NOMO-1 treated with dmso at 0.1 percent for 144 hours (cell line): ENCODE measurements around the gene FSIP1.
A peak's percentile ranks its signal among the peaks of the same experiment; 100 is the strongest.

Experiments
- DNase-seq: peaks from one replicate; lab custom pipeline; 2025; ENCODE audit not compliant: unreplicated experiment; lab: John Stamatoyannopoulos, UW

The FSIP1 gene

DNA sequence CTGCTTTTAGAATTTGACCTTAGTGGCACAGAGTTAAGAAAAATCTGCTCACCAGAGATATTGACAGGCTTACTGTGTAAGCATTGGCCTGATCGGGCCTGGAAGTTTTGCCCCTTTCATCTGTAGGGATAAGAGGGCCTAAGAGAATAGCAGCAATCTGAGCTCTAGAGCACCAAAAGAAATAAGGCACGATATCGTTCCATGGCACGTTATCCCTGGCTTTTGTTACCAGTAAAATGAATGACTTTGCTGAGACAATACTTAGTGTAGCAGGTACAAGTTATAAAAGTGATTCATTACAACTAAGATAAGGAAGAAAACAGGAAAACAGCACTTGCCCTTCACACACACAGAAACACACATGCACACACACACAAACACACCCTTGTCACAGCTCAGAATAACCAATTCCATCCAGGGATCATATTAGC, 196.8 kb downstream of the FSIP1 start:
- no peak for DNase-seq

DNA sequence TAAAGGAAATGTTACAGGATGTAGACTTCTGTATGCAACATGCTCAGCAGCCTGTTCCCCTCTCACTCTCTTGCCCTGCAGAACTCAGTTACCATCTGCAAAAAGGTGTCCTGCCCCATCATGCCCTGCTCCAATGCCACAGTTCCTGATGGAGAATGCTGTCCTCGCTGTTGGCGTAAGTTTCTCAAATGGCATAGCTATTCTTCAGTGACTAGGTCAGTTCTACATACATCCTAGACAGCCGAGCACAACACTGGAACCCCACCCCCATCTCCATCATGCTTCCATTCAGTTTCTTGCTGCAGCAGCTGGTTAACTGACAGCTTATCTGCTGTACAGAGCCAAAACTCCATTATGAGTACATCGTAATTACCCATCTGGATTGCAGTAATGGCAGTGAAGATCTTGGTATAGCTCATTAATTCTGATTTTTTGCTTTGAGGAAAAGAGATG, 197.2 kb downstream of the FSIP1 start:
- no peak for DNase-seq

DNA sequence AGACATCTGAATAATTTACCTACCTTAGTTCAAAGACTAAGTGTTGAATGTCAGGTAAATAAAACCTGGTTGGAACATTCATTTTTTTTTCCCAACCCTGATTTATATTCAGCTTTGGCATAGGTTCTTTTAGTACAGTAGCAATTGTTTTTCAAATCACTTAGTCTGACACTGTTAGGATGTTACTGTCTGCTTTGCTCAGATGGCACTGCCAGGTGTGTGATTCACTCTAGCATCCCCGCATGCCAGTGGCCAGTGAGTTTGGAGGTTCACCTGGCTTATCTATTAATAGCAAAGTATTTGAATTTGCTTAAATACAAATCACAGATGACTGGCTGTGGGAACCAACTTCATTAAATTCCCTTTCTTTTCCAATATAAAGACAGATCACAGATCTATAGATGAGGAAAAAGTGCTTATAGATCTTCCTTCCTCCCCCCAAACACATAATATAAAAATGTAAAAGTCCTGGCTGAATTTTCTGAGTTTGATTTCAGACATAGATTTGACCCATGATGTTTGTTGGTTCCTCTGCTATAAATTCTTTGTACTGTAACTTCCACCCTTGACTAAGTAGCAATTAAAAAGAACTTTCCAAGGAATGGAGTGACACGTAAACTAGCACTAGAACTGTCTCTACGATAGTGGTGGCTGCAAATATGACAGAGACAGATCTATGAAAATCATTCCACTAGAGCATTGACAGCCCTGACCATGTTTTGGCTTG, 197.8 kb downstream of the FSIP1 start:
- DNase-seq, result no peak

DNA sequence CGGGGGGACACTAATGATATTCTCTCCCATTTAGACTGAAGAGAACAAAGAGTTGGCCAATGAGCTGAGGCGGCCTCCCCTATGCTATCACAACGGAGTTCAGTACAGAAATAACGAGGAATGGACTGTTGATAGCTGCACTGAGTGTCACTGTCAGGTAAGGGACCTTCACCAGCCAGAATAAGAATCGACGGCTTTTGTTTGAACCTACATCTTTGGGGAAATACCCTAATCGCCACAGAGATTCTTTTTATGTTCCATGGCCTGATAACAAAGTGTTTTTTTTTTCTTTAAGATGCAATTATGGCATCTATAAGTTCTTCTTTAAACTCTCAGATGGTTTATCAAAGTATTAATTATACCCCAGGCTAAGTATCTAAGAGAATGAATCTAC, 198.4 kb downstream of the FSIP1 start:
- DNase-seq, result no peak

DNA sequence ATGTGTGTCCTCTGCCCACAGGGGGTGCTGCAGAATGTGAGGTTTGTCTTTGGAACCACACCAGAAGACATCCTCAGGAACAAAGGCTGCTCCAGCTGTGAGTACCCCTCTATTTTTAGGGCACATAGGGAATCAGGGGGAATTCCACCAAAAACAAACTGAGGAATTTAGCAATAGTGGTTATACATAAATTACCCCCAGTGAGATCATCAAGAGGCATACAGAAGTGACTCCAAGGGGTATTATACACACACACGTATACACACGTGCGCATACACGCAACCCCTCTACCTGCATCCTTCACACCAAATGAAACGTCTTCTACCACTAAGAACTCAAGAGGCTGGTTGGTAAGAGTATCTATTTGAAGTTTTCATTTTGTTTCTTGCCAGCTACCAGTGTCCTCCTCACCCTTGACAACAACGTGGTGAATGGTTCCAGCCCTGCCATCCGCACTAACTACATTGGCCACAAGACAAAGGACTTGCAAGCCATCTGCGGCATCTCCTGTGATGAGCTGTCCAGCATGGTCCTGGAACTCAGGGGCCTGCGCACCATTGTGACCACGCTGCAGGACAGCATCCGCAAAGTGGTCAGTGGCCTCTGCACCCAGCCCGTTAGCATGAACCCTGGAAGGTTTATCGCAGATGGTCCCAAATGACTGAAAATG, 198.9 kb downstream of the FSIP1 start:
- no peak for DNase-seq

DNA sequence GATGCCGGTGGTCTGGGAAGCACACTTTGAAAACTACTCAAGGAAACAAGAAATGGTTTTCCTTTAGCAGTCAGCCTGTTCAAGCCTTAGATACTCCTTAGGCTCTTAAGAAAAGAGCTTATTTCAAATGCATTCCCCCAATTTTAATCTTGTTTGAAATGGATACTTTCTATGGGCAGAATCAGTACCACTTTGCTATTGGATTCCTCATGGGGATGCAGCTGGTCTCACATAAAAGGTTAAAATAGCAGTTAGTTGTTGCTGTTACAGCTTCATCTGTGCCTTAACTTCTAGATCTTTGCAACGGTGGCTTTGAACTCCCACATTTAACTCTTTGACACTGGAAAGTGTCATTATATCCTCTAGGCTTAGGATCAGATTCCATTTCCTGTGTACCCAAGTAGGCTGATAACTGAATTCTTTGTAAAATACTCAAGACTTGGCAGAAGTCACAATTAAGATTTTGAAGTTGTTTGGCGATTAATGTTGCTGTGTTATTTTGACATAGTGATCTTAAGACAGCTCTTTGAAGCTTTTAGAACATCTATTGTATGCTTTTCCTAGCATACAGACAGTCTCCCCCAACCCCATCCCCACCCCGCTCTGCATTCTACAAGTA, 199.6 kb downstream of the FSIP1 start:
- DNase-seq, result no peak

DNA sequence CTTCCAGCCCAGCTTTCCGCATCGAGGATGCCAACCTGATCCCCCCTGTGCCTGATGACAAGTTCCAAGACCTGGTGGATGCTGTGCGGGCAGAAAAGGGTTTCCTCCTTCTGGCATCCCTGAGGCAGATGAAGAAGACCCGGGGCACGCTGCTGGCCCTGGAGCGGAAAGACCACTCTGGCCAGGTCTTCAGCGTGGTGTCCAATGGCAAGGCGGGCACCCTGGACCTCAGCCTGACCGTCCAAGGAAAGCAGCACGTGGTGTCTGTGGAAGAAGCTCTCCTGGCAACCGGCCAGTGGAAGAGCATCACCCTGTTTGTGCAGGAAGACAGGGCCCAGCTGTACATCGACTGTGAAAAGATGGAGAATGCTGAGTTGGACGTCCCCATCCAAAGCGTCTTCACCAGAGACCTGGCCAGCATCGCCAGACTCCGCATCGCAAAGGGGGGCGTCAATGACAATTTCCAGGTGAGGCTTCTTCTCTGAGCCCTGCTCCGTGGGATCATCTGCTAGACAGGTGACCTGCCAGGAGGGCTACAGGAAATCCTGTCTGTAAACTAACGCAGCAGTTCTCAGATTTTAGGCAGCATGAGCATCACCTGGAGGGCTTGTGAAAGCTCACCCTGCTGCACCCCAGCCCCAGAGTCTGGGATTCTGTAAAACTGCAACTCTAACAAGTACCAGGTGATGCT, 200.2 kb downstream of the FSIP1 start:
- no peak for DNase-seq

DNA sequence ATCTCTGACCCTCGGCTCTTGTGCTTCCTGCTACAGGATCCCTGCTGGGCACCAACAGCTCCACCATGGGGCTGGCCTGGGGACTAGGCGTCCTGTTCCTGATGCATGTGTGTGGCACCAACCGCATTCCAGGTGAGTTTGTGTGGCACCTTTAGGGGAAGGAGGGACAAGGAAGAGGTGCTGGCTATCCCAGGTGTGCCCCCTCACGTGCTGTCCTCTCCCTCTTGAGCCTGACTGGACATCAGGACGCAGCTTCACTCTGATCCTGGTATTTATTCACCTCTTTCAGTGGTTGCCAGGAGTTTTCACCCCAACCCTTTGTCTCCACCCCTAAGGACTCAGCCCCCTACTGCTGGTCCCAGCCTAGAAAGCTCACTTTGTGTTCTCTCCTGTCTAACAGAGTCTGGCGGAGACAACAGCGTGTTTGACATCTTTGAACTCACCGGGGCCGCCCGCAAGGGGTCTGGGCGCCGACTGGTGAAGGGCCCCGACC, 200.8 kb downstream of the FSIP1 start:
- peak; percentile 7 for DNase-seq

DNA sequence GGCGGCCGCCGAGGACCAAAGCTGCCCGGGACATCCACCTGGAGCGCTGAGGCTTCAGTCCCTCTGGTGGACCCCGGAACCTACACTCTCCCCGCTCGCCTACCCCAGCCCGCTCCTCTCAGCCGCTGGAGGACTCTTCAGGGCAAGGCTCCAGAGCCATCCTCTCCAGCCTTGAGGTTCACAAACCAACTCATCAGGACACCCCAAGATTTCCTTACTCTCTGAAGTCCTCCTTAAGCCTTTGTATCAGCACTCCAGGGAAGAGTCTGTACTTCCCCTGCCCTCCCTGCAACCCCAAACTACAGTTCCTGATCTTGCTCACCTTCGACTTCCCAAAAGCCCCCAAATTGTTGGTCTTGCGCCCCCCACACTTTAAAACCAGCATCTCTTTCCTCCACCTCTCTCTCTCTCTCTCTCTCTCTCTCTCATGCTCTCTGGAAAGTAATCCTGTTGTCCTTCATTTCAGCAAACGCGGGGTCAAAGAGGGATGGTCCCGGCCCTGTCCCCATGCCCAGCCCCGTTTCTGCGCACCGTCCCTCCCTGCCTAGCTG, 201.3 kb downstream of the FSIP1 start:
- DNase-seq, result no peak

DNA sequence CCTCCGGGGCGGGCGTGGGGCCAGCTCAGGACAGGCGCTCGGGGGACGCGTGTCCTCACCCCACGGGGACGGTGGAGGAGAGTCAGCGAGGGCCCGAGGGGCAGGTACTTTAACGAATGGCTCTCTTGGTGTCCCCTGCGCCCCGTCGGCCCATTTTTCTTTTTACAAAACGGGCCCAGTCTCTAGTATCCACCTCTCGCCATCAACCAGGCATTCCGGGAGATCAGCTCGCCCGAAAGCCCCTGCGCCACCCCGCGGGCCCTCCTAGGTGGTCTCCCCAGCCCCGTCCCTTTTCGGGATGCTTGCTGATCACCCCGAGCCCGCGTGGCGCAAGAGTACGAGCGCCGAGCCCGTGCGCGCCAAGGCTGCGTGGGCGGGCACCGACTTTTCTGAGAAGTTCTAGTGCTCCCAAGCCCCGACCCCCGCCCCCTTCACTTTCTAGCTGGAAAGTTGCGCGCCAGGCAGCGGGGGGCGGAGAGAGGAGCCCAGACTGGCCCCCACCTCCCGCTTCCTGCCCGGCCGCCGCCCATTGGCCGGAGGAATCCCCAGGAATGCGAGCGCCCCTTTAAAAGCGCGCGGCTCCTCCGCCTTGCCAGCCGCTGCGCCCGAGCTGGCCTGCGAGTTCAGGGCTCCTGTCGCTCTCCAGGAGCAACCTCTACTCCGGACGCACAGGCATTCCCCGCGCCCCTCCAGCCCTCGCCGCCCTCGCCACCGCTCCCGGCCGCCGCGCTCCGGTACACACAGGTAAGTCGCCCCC, 202.0 kb downstream of the FSIP1 start, which contains the start of gene THBS1:
TSS of gene THBS1 (plus strand) at position 595 of the 757 bp plus-strand sequence. CDS start 779 bp downstream, outside the sequence.
- DNase-seq, result peak; percentile 26

DNA sequence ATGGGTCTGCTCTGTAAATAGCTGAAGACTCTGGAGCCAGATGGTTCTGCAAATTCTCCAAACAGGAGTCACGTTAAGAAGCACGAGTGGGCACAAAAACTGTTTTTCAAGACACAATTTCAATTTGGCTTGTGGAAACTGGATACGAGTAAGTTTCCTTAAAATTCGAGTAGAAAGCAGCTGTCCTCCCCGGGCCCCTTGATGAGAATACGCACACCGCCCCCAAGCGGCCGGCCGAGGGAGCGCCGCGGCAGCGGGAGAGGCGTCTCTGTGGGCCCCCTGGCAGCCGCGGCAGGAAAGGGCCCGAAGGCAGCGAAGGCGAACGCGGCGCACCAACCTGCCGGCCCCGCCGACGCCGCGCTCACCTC, 202.5 kb downstream of the FSIP1 start:
- DNase-seq, result peak; percentile 83

DNA sequence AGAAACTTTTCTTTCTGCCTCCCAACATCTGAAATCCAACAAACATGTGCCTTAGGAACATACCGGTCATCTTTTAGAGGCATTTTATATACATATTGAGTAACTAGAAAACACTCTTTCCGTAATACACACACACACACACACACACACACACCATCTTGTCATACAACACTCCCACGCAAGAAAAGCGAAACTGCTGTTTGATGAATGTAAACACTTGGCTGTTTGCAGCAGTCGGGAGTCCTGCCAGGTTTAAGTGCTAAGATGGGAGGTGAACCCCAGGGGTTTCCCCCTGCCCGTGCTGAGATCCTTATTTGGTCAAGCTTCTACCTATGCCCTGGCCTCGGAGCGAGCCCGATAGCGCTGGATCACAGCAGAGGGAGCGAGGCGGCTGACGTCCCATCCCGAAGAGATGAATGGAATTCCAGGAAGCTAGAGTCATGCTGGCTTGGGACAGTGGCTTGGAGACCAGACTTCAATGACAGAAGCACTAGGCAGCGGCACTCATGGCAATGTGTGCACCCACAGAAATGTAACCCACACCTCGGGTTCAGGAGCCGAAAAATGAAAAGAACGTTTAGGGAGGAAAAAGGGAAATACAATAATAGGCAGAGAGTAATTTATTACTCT, 203.0 kb downstream of the FSIP1 start:
- no peak for DNase-seq

DNA sequence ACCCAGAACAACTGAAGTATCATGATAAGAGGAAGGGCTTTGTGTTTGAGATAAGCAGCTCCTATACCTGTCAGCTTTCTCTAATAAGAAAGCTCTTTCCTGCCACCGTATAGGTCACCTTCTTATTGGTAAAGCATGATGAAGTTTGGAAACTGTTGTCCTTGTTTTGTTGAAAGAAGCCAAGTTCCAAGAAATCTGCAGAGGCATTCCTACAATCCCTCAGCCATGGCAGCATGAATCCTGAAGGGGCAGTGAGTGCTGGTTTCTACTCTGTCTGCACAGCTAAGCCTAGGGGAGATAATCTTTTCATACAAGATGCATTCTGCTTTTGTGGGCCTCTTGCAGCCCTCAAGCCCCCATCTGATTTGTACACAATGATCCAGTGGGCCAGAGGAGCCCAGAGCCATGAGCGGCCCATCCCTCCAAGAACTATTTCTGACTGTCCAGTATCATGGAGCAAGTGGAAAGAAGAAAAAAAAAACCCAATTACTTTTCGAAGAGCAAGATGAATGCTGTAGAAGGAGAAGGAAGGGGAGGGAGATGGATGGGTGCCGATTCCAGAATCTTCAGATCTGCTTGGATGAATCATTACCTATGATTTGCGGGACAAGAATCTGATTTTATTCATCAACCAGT, 203.7 kb downstream of the FSIP1 start:
- no peak for DNase-seq

DNA sequence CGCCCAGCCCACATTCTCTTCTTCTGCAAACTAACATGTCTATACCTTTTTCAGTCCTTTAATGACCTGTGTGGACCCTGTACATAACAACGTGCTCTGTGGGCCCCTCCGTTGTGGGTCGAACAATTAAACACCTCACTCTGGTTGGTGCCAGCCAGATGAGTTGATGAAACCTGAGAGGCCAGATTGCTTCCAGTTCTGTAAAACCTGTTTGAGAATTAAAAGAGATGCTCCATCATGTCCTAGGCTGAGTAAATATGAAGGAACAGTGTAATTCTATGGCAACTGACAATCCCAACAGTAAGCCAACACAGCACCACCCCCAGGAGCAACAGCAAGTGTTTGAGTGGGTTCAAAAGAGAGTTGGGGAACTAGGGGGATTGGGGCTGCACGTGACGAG, 207.5 kb downstream of the FSIP1 start:
- no peak for DNase-seq

DNA sequence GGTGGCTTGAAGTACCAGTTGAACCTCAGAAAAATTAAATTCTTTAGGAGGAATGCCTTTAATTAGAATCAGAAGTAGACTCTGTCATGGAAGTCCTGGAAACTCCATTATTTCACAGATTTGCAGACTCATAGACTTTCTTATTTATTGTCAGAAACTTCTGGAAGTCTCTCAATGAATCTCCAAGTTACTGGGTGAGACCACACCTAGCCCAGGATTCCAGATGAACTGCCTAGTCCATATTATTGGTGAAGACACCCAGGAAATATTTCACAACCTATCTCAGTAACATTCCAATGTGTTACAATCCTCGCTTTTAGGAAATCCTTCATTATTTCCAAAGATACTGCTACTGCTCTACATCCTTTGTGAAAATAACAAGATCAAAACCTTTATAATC, 208.2 kb downstream of the FSIP1 start:
- no peak for DNase-seq

DNA sequence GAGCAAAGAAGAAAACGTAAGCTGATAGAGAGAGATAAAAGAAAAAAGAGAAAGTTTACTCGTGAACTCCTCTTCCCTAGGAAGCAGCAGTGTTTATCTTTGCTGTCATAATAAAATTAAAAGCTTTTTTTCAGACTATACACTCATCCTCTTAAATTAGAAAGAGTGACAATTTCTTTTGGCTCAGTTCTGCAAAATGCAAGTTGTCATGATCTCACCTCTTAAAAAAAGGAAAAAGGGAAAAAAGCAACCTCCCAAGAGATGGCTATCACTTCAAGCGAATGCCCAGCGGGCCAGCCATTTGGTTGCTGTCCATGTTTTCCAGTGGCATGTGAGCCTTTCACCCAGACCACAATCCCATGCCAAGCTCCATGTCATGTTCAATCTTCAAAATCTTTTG, 208.8 kb downstream of the FSIP1 start:
- no peak for DNase-seq

DNA sequence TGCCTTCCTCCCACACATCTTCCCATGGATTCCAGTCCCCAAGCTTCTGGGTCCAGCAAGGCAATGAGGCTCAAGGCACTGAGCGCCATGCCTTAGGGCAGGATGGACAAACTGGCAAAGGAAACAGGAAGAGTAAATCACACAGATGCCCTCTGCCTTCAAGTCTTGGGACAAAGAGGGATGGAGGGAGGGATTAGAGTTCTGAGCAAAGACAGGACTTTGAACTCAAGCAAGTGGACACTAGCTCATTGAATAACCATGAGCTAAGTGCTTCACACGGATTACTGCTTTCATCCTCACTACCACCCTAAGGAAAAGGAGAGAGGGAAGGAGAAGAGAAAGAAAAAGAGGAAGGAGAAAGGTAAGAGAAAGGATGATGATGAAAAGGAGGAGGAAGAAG, 209.4 kb downstream of the FSIP1 start:
- no peak for DNase-seq

DNA sequence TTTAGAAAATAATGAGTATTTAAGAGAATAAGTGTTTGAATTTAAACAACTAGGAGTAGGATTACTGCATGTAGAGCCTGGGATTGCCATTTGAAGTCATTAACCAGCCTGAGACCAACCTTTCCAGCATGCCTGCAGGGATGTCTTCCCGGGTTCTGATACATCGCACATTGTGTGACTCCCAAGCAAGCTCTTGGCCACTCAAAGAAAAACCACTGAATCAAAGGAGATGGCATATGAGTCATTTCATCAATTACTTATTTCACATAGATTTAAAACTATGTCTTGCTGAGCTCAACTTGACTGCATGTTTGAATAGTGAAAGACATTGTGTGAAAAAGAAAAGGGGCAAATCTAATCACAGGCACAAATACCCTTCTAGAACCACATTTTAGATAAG, 216.8 kb downstream of the FSIP1 start:
- no peak for DNase-seq

DNA sequence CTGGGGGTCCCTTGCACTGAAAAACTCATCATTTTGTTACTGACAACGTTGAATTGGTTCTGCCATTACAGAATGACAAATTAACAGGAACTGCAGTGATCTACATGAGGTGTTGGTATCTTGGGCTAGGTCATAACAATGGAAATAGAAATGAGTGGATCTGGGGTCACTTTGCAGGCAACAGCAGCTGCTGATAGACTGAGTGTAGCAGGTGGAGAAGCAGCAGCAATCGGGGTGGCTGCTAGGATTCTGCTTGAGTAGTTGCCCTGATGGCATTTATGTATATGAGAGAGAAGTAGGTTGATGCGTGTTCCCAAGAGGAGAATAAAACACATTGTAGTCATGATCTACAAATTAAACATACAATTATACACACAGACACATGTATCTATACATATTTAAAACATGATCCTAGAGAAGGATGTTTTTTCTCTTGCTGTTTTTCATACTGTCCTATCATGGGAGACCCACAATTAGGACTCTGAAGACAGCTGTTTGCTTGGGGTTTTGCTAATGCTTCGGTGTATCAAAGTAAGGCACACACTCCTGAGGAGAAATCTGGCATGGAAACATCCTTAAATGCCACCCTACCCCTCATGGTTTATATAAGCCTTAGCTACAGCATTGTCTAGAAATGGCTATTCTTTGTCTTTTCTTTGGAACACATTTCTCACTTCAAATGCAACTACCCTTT, 217.5 kb downstream of the FSIP1 start:
- no peak for DNase-seq
